ENCODE results near the gene ASPN.

GRCh38 chr9:92520837-92521236, 38.5 kb upstream of the ASPN start:
- TF ChIP-seq POLR2A (IDR thresholded peaks at IDR 0.05) (no peak), CTCF (IDR thresholded peaks at IDR 0.05) (no peak)
